Measurements from ENCODE around the gene ANP32E. TPM values are rescaled to one million over a fixed set of nuclear protein-coding genes. Genes with fewer than 3 reads are reported as not detected.
A peak's percentile ranks its signal among the peaks of the same experiment; 100 is the strongest.
"Not testable (repeated sequence)": the region's sequence is repeated elsewhere in the genome, so short reads cannot be mapped to it uniquely, and the experiment has no call there.

The ANP32E gene
- total RNA-seq, 6 donors from 2014 or later = 7.7 to 38.8 (median 27.9) TPM

DNA sequence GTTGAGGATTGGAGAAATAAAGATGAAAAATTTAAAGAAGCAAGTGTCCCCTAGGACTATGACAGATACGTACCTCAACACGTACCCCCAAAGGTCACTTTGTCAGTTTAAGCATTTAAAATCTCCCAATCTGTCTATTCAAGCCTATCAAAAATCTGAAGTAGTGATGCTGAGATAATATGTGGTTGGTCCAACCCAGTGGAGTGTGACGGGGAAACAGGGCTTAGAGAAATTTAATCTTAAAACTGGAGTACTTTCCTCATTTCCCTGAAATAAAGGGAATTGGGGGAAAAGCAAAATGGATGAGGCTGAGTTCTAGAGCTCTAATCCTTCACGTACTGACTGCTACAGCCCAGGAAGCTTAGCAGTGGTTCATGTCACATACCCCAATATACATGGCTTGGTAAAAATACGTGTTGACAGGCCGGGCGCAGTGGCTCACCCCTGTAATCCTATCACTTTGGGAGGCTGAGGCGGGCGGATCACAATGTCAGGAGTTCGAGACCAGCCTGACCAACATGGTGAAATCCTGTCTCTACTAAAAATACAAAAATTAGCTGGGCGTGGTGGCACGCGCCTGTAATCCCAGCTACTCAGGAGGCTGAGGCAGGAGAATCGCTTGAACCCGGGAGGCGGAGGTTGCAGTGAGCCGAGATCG is 21.7 kb downstream of the ANP32E start:
- not testable (repeated sequence) for H3K27me3 ChIP-seq, H3K4me1 ChIP-seq, H3K9me3 ChIP-seq, H3K36me3 ChIP-seq, DNase-seq
- ATAC-seq (ENCODE audit: low FRiP score in 2 of 2) = peak in 1 of 2 donors; percentile 16
- Histone ChIP-seq H3K4me3 (peak overlapping the region in 3 of 4 donors; percentile 40 to 50 (median 50)), H3K27ac (peak overlapping the region; percentile 74 to 89 (median 86))
- TF ChIP-seq, protein P1, sequence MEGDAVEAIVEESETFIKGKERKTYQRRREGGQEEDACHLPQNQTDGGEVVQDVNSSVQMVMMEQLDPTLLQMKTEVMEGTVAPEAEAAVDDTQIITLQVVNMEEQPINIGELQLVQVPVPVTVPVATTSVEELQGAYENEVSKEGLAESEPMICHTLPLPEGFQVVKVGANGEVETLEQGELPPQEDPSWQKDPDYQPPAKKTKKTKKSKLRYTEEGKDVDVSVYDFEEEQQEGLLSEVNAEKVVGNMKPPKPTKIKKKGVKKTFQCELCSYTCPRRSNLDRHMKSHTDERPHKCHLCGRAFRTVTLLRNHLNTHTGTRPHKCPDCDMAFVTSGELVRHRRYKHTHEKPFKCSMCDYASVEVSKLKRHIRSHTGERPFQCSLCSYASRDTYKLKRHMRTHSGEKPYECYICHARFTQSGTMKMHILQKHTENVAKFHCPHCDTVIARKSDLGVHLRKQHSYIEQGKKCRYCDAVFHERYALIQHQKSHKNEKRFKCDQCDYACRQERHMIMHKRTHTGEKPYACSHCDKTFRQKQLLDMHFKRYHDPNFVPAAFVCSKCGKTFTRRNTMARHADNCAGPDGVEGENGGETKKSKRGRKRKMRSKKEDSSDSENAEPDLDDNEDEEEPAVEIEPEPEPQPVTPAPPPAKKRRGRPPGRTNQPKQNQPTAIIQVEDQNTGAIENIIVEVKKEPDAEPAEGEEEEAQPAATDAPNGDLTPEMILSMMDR (IDR thresholded peaks at IDR 0.05) = peak in 1 of 6 experiments; percentile 16
- 76 to 80% methylated on average over 18 of the region's 18 CpGs for WGBS, 2 donors

DNA sequence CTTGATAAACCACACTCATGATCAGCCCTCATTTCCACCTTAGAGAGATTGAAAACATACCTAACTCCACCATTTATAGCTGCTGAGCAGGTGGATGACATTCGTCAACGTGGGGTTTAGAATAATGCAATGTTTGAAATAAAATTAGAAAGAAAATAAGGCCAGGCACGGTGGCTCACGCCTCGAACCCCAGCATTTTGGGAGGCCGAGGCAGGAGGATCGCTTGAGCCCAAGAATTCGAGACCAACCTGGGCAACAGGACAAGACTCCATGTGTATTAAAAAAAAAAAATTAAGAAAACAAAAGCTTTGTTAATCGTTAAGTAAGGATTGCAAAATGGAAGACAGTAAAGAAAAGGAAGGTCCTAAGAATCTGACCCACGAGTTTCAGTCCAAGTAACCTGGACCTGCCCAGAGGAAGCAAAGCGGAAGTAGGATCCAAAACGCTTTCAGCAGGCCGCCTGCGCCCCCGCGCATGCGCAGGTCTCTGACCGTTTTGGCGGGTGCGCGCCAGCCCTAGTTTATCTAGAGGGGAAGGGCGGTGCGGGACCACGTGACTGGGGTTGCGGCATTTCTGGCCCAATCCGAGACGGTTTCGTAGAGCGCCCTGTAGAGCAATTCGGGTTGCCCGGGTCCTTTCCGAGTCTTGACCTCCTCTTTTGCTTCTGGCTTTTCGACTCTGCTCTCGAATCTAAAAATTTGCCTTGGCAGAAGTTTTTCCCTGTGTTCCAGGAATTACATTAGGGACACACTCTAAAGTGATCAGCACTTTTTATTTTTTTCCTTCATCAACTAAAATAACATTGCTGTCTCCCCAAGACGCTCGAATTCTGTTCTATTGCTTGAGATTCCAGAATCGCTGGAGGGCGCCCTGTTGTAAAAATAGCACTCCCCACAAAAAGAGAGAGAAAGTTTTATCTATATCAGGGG is 22.5 kb downstream of the ANP32E start:
- peaks cover 4 to 5% (median 4%) of the 10 kb centered on the region in 4 donors for H3K4me1 ChIP-seq
- 17 to 18% methylated on average over 38 of the region's 38 CpGs for WGBS, 2 donors
- no peaks in the 10 kb centered on the region for H3K27me3 ChIP-seq
- ATAC-seq (ENCODE audit: low FRiP score in 2 of 2) = peak; percentile 98 to 100
- TF ChIP-seq EP300 (IDR thresholded peaks at IDR 0.05) (peak in 1 of 4 donors; percentile 2), POLR2A (IDR thresholded peaks at IDR 0.05) (peak in 3 of 4 donors; percentile 26 to 59 (median 40)), POLR2AphosphoS5 (IDR thresholded peaks at IDR 0.05) (peak in 1 of 2 donors; percentile 65)
- TF ChIP-seq, protein P1 (IDR thresholded peaks at IDR 0.05) = peak in 3 of 6 experiments; percentile 25 to 39 (median 30)
- H3K27ac ChIP-seq = peak overlapping the region; percentile 74 to 89 (median 86)
- H3K4me3 ChIP-seq = peak overlapping the region in 3 of 4 donors; percentile 40 to 50 (median 50)
- H3K9me3 ChIP-seq = no peaks in the 10 kb centered on the region
- peak; percentile 95 to 97 for DNase-seq
- H3K36me3 ChIP-seq = no peaks in the 10 kb centered on the region

DNA sequence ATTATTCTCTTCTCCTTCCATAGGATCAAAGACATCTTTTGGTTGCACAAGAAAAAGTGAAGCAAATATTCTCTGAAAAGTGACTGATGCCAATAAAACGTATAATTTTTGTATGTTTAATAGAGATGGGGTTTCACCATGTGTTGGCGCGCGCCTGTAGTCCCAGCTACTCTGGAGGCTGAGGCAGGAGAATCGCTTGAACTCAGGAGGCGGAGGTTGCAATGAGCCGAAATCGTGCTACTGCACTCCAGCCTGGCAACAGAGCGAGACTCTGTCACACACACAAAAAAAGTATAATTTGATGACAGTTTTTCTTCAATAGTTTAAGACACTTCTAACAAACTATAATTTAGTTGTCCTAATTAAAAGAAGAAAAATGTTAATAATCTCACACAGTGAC is 23.8 kb downstream of the ANP32E start:
- Histone ChIP-seq H3K4me1 (peaks cover 4 to 5% (median 4%) of the 10 kb centered on the region in 4 donors), H3K9me3 (no peaks in the 10 kb centered on the region), H3K4me3 (no peak overlapping the region), H3K27me3 (no peaks in the 10 kb centered on the region), H3K27ac (no peak overlapping the region), H3K36me3 (no peaks in the 10 kb centered on the region)
- DNase-seq (no peak), ATAC-seq (ENCODE audit: low FRiP score in 2 of 2) (no peak)
- 95 to 97% methylated on average over 9 of the region's 9 CpGs for WGBS, 2 donors
- TF ChIP-seq POLR2A (IDR thresholded peaks at IDR 0.05) (no peak), EP300 (IDR thresholded peaks at IDR 0.05) (no peak), POLR2AphosphoS5 (IDR thresholded peaks at IDR 0.05) (no peak)
- TF ChIP-seq, protein P1 (IDR thresholded peaks at IDR 0.05) = no peak

DNA sequence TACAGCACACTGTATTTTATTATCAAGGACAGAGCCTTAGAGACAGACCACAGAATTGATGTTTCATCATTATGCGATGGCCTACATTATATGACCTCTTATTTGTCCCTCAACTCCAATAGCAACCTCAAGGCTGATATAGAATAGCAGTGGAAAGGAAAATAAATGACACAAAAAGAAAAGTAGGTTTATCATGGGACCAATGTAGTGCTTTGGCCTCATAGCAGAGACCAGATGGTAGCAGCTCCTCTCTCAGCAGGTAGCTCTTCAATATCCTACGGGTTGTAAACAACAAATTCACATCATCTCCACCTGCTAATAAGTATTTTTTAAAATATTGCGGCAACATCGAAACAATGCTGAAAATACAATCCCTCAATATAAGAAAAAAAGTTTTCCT is 25.2 kb downstream of the ANP32E start:
- no peak for ATAC-seq (ENCODE audit: low FRiP score in 2 of 2)
- TF ChIP-seq POLR2AphosphoS5 (IDR thresholded peaks at IDR 0.05) = no peak
- TF ChIP-seq, protein P1 (IDR thresholded peaks at IDR 0.05) = no peak
- 86 to 90% methylated on average over 4 of the region's 4 CpGs for WGBS, 2 donors

More for the DNA sequence above, 25.2 kb downstream of the ANP32E start:
- Histone ChIP-seq H3K4me1 (peaks cover 4 to 5% (median 4%) of the 10 kb centered on the region in 4 donors), H3K36me3 (no peaks in the 10 kb centered on the region), H3K27ac (no peak overlapping the region), H3K4me3 (no peak overlapping the region), H3K27me3 (no peaks in the 10 kb centered on the region), H3K9me3 (no peaks in the 10 kb centered on the region)
- DNase-seq = no peak
